HCEC 1CT (cell line): ENCODE data around the gene ECPAS.
A peak's percentile ranks its signal among the peaks of the same experiment; 100 is the strongest.
"Not testable (repeated sequence)": the region's sequence is repeated elsewhere in the genome, so short reads cannot be mapped to it uniquely, and the experiment has no call there.

Experiments used
- DNase-seq: peaks from one replicate; pipeline ENCODE4 v3.0.0-alpha.2; 2017

Gene ECPAS

GRCh38 chr9:111412280-111412679 is 71.9 kb downstream of the ECPAS start:
- DNase-seq: no peak

GRCh38 chr9:111411266-111411665 is 72.9 kb downstream of the ECPAS start:
- no peak for DNase-seq

GRCh38 chr9:111407813-111408212 is 76.4 kb downstream of the ECPAS start:
- no peak for DNase-seq

GRCh38 chr9:111405701-111406100 is 78.5 kb downstream of the ECPAS start:
- DNase-seq: no peak

- DNase-seq: not testable (repeated sequence)
These were observed 82.7 kb downstream of the ECPAS start for GRCh38 chr9:111401486-111401885.

GRCh38 chr9:111400564-111400898 is 83.7 kb downstream of the ECPAS start:
- DNase-seq: peak; percentile 18

- DNase-seq: peak; percentile 17
These were observed 84.2 kb downstream of the ECPAS start for GRCh38 chr9:111399772-111400563.

- no peak for DNase-seq
These were observed 84.9 kb downstream of the ECPAS start for GRCh38 chr9:111399211-111399739.

- no peak for DNase-seq
These were observed 90.2 kb downstream of the ECPAS start for GRCh38 chr9:111393971-111394370.

GRCh38 chr9:111389406-111389805 is 94.8 kb downstream of the ECPAS start:
- no peak for DNase-seq

- no peak for DNase-seq
These were observed 97.8 kb downstream of the ECPAS start for GRCh38 chr9:111386386-111386785.

- no peak for DNase-seq
These were observed 103.2 kb downstream of the ECPAS start for GRCh38 chr9:111381006-111381405.

- DNase-seq: peak; percentile 40
These were observed 108.2 kb downstream of the ECPAS start for GRCh38 chr9:111375817-111376564.

GRCh38 chr9:111375062-111375461 is 109.1 kb downstream of the ECPAS start:
- no peak for DNase-seq

GRCh38 chr9:111372297-111372696 is 111.9 kb downstream of the ECPAS start:
- DNase-seq: no peak

GRCh38 chr9:111366978-111367377 is 117.2 kb downstream of the ECPAS start:
- DNase-seq: no peak

- no peak for DNase-seq
These were observed 121.7 kb downstream of the ECPAS start for GRCh38 chr9:111362526-111362925.

- no peak for DNase-seq
These were observed 123.3 kb downstream of the ECPAS start for GRCh38 chr9:111360881-111361280.

- peak; percentile 90 for DNase-seq
These were observed 127.5 kb downstream of the ECPAS start for GRCh38 chr9:111356481-111357244.

- DNase-seq: no peak
These were observed 131.6 kb downstream of the ECPAS start for GRCh38 chr9:111352545-111352944.

GRCh38 chr9:111350556-111350955 is 133.6 kb downstream of the ECPAS start:
- peak; percentile 6 for DNase-seq

GRCh38 chr9:111349766-111350165 is 134.4 kb downstream of the ECPAS start:
- no peak for DNase-seq

GRCh38 chr9:111348821-111349271 is 135.3 kb downstream of the ECPAS start:
- DNase-seq: peak; percentile 54
